Activated CD4-positive, CD25-positive, alpha-beta regulatory T cell treated with anti-CD3 and anti-CD28 coated beads, Interleukin-2, amount 50 U/mL, for 24 hours (primary cell): ENCODE data around the gene PRKCE.

ENCODE experiments used
- ATAC-seq, 2 donors: fragments of 150-1000 bp; cut with Tn5 transposase; one replicate each; pipeline ENCODE4 v1.10.0; 2021; ENCODE audit warnings: mild to moderate bottlenecking in 1 of 2, moderate library complexity in 1 of 2

The PRKCE gene

DNA sequence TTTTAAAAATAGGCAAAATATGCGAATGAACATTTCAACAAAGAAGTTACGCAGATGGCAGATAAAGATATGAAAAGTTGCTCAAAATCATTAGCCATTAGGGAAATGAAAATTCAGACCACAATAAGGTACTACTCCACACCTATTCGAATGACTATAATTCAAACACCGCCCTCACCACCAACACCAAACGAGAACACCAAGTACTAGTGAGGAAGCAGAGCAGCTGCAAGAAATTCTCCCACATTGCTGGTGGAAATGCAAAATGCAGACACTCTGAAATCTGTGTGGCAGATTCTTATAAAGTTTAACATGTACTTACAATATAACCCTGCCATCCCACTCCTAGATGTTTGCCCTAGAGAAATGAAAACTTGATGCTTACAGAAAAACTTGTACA, 17.3 kb upstream of the PRKCE start:
- ATAC-seq = no peak

DNA sequence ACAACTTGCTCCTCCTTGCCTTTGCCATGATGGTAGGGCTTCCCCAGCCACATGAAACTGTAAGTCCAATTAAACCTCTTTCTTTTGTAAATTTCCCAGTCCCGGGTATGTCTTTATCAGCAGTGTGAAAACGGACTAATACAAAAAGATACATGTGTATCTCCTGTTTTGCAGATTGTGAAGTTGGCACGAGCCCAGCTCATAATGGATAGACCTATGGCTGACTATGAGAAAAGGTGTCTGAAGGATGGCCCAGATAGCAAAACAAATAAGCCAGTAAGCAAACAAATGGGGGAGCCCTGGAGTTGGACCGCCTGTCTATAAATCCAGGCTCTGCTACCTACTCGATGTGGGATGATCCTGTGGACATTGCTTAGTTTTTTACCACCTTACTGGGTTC, 15.5 kb upstream of the PRKCE start:
- no peak for ATAC-seq

DNA sequence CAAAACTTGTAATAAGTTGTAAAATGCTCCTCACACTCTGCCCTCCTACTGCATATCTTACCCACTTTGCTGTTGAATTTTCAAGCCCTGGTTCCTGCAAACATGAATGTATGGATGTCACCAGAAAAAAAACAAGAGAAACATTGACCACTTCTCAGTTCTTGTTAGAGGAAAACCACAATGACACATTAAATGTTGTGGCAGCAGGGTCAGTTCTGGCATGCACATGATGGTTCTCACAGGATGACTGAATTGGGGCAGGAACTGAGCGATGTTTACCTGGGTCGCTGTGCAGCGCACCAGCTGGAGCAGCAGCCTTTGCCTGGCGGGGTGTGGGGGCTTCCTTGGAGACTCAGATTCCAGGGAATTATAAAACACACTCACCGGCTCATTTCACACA, 14.0 kb upstream of the PRKCE start:
- peak; percentile 20 to 25 for ATAC-seq

DNA sequence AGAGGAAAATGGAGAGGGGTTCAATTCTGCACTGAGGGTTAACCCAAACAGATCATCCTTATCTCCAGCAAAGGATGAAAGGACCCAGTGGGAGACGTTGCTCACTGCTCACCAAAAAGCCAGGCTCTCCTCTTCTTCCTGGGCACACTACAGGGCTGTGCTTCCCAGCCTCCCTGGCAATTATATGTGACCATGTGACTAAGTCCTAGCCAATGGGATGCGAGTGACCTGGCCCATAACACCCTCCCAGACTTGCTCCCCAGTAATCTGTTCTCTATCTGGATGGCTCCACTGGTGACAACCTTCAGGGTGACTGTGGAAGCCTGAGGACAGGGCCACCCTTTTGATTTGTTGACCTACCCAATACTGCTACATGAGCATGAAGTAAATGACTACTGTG, 10.9 kb upstream of the PRKCE start:
- no peak for ATAC-seq

DNA sequence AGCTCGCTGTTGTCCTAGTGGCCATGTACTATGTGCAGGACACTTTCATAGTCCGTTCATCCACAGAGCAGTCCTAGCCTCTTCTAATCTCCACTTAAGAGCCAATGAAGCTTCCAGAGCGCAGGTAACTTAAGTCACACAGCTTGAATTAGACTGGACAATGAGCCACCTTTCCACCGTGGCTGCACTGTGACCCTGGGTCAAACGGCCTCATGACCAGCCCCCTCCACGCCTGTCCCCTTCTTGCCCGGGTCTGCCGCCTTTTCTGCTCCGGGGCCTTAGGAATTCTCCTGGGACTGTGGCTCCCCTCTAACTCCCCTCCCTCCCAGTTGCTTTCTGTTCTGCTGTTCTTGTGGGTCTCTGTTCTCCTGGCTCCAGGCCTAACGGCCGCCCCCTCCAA, 8.4 kb upstream of the PRKCE start:
- peak in 1 of 2 donors; percentile 12 for ATAC-seq

DNA sequence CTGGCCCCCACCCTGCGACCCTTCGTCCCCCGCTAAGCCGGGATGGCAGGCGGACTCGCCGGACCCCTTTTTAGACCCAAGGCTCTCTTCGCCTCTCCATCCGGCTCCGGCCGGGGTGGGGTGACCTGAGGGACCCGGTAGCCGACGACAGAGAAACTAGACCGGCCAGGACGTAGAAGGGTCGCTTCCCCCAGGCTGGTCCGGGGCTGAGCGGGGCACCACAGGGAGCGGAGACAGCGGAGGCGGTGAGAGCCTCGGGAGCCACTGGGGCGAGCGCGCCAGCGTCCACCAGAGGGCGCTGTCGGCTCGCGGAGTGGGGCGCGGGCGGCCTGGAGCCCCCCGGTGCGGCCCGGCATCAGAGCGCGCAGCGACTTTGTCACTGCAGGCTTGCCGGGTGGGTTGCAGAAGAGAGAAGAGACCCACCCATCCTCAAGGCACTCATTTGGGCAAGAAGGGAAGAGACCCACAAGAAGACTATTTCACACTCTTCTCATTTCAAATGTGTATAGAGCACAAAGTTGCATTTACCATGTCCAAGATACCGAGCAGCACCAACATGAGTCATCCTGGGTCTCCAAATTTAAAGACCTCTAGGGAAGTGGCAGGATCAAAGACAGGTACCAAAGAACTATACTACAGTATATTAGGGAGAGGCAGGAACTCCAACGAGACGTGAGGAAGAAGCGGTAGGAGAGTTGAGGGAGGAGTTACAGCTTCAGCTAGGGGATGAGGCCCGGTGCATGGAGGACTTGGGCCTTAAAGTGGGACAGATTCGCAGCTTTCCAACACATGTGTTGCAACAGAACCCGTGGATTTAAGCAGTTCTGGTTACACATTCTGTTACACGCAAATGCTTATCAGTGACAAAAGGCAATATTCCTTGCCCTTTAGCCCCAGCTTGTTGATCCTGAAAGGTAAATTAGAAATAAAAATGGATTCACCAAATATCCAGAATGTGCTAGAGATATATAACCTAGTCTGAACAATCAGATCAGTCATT, 7.6 kb upstream of the PRKCE start:
- peak; percentile 94 to 98 for ATAC-seq

DNA sequence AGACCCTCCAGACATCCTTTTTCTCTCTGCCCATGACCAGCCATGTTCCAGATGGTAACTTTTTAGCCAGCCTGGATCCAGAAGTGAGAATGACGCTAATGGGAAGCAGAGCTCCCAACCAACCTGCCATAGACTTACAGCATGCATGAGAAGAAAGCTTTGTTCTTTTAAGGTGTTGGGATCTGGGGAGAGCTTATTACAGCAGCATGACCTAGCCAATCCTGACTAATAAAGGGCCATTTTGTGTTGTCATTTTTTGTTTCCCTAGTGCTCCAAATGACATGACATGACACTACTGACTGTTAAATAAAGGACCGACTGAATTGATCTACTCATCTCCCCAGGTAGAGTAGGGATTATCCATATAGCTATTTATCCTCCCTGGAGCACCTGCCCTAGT, 5.2 kb upstream of the PRKCE start:
- ATAC-seq = no peak

DNA sequence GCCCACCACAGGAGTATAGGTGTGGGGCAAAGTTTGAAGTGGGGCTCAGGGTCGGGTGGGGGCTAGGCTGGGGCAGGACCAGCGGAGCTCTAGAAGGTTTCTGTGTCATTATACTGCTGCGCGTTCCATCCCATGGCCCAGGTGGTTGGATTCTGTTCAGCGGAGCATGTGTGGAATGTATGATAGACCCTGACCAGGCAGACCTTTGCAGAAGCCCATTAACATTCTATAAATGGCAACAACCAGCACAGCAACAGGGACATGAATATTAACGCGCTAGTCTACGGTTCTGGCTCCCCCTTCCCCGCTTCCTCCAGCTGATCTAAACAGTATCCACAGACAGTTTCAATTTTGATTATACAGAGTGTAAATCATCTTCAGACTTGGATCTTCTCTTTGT, 4.1 kb upstream of the PRKCE start:
- ATAC-seq = no peak

DNA sequence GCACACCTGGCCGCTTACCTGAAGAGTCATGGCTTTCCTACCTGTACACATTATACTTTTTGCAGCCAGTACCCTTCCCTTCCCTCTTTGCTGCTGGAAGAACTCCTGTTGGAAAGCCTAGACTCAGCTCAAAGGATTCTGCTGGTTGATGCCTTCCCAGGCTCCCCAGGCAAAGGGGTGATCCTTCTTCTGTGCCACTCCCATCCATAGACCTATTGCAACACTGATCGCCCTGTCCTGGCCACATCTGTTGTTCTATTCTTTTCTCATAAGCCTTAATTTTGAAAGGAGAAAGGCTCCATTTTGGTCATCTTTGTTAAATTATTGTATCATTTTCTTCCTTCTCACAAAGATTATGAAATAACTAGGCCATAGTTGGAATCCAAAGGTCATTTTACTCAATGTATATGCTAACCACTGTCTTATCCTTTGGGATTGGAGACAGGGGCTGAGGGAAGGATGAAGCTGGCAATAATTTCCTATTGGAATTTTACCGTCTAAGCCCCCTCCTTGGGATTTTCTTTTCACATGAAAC, 3.4 kb upstream of the PRKCE start:
- no peak for ATAC-seq

DNA sequence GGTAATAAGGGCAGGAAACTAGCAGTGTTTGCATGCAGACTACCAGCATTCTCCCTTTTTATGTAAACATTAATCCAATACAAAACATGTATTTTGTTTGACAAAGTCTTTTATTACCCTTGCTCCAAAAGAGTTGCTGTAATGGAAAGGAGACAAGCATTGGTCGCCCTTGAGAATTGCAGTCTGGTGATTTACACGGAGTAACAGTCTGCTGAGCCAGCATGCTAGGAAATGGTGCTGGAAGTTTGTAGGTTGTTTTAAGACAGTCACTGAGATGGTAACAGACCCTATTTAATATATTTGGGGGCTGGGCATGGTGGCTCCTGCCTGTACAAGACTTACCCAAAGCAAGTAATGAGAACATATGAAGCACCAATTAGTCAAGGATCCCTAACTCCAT, 2.8 kb upstream of the PRKCE start:
- ATAC-seq = no peak

DNA sequence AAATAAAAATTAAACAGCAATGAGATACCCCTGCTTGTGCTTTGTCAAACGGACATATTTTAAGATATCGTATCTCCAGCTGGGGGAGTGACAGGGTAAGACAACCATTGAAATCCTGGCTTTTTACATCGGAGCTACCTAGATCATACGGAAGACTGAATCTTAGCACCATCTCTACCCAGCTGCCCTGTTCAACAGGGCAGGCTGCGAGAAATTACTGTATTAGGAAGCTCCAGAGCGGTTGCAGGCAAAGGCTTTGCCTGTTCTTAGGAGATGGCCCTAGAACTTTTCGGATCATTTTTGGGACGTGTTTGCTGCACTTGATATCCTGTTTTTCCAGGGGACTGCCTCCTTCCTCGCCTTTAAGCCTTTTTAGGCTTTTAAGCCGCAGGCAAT, 2.0 kb upstream of the PRKCE start:
- no peak for ATAC-seq

DNA sequence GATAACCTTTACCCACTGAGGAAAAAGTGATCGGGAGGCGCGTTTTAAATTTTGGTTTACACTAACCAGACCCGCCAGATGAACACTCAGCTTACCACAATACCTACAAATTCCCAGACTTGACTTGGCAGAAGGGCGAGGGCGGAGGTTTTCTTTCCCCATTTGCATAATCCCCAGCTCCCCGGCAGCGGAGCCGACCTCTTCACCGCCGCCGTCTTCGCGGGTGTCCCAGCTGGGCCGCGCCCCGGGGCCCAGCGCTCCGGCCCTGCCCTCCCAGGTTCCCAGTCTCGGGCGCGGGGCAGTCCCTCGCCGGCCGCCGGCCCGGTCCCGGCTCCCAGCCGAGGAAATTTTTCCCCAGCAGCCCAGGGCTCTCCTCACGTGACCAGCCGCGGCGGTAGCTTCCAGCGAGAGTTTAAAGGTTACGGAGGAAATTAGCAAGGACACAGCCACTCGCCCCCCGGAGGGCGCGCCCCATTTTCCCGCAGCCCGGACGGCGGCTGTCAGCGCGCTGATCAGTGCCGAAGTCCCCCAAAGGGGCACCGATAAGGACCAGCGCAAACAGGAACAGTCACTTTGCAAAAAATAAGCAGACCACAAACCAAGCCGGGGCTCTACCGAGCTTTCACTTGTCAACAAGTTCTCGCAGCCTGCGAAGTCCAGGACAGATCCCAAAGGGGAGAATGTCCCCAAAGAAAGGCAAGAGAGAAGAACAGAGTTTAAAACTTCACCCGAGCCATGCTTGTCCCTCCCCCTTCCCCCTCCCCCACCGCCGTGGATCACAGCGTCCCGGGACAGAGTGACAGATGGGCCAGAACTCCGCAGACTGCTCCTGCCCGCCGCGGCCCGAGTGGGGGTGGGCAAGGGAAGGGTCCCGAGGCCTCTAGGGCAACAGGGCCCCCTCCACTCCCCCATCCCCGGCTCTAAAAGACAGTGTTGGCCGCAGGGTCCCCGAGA, 1.3 kb upstream of the PRKCE start:
- ATAC-seq = peak; percentile 15 to 24

DNA sequence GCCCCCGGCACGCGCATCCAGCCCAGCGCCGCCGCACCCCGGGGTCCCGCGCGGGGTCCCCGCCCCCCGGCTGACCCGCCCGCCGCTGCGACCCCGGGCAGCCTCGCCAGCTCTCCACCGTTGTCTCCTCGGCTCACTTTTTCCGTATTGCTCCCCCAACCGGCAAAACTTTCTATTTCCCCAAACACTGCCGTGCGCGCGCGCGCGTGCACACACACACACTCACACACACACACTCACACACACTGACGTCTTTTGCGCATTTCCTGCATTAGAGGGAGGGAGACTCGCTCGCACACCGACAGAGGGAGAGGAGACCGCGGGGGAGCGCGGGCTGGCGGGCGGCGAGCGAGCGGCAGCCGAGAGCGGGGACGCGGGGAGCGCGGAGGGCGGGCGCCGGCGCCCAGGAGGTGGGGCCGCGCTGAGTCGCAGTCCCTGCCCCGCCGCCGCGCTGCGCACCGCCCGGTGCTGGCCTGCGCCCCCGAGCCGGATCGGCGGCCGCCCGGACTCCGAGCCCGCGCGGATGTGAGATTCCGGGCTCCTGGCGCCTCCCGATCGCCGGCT, 542 bp upstream of the PRKCE start:
- ATAC-seq = peak; percentile 86

DNA sequence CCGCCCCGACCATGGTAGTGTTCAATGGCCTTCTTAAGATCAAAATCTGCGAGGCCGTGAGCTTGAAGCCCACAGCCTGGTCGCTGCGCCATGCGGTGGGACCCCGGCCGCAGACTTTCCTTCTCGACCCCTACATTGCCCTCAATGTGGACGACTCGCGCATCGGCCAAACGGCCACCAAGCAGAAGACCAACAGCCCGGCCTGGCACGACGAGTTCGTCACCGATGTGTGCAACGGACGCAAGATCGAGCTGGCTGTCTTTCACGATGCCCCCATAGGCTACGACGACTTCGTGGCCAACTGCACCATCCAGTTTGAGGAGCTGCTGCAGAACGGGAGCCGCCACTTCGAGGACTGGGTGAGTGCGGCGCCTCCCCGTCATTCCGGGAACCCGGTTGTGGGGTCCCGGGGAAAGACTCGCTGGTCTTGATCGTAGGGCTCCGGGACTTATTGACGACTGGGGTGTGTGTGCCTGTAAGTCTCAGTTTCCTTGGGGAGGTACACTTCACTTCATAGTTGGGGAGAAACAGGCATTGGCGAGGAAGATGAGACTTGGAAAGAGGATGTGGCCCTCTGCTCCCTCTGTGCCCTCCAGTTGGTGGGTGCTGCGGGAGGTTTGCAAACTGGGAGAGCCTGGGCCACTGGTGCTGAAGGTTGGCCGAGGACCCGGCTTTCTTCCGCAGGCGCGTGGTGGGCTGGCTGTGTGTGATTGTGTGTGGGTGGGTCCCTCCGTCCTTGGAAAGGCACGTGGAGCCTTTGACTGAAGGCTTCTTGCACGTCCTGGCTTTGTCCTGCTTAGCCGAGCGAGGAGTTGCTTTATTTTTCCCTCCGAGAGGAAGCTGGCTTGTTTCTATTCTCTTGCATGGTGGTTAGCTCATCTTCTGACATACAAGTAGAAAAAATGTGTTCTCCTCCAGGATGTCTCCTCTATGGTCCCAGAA, 886 bp downstream of the PRKCE start:
- ATAC-seq = no peak

DNA sequence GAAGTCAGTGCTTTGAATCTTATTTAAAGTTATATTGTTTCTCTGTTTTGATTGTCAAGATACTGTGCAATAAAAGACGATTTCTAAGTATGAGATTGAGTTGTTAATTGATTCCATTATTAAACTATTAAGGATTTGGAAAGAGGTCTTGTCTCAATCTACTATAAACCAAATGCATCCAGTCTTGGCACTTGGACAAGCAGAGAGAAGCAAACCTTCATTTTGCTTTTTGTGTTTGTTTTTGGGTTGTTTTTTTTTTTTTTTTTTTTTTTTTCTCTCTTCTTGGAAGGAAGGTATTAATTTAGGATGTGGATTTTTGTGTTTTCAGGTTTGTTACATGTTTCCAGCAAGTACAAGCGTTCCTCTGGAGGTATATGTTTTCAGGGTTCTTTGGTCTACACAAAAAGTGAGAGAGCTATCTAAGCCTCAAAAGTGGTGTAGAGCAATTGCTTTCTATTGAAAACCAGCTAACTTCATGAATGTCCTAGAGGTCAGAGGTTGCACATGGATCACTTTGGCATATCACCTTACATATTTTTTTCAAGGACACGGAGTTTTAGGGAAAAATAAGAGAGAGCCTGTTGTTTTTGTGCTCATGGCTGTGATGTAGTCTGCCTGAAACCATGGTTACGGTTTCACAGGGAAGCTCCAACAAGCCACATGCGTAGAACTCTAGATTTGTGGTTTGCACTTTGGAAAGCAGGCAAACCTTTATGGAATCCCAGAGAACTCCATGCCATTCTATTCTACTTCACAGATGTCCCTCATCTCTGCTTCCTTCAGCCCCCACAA, 1.8 kb downstream of the PRKCE start:
- ATAC-seq = no peak

DNA sequence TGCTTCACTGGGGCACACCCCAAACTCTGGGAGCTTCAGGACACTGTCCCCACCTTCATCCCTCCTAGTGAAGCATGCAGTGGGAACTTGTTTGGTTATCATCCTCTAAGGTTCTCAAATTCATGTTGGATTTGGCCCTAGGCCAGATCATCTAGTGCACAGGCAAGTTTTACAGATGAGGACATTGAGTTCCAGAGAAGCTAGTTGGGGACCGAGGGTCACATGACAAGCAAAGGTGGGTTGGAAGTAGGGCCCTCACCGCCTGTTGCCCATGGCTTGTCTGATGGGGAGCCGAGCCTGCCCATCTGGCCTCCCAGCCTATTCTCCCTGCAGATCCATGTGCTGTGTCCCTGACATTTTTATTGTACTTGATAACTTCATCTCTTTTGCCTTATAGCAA, 2.8 kb downstream of the PRKCE start:
- no peak for ATAC-seq

DNA sequence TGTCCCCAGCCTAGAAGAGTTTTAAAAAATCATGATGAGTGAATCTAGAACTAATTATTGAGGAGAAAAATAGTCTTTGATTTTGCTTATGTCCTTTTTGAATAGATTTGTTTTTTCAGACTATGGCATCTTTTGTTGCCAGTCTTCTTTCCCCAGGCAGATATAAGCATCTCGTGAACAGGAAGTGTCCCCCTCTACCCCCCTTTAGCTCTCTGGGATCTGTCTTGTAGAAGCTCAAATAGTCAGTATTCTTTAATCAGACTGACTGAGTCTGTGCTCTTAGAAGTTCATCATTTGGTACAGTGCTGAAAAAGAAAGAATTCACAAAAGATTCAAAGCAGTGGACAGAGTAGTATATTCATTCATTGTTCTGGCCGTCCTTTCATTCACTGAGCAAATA, 10.4 kb downstream of the PRKCE start:
- ATAC-seq = no peak

DNA sequence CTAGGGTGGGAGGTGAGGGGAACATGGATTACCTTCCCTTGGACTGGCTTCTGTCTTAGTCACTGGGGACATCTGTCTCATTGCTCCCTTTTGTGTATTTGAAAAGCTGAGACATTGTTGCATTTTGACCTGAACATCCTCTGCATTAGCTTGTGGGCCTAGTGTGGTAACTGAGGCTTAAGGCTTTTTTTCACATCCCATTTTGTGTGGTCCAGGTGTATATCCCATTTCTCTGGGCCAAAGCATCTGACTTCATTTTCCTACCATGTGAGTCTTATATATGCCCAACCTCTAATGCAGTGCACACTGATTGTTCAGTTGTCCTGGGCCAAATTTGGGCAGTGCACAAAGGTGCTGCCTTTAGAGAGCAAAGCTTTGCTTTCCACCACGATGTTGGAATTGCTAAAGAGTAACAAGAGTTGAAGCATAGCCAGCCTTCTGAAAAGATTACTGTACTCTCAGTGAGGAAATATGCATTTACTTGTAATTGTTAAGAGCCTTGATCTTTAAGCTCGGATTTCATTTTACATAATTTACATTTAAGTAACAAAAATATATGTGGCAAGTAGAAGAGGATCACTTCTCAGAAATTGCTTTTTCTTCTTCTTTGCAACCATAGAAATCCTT, 13.3 kb downstream of the PRKCE start:
- ATAC-seq = no peak

DNA sequence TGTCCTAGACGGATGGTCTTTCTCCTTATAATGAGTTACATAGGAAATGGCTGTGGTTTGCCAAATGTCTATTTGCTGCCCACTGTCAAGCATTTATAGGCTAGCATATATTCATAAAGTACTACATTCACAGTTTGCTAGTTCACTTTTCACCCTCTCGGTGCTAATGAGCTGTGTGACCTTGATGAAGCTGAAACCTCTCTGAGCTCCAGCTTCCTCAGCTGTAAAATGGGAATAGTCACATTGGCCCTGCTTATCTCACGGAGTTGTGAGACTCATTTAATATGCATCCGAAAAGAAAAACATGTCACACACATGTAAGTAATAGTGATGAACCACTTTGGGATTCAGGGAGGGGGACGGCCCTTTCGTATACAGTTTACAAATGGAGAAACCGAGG, 17.0 kb downstream of the PRKCE start:
- ATAC-seq = no peak

DNA sequence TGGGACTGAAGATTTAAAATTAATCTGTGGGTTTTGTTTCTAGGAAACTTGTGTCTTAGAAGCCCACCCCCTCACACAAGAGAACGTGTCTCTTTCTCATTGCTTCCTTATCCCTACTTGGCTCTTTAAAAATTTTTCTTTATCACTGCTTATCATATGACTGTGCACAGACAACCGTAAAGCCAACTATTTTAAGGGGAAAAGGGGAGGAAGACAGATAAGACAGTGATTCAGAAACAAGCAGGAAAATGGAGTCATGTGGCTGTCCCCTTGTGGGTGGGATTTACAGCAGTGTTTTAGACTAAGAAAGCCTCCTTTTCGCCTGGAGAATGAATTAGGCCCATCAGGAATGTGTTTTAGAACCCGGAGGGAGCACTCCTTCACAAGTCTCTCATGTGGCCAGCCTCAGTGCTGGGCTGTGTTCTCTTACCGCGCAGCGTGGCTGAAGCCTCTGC, 17.6 kb downstream of the PRKCE start:
- ATAC-seq = no peak
